Calu3 (cell line): ENCODE results near the gene LHB. TPM values are rescaled to one million over a fixed set of nuclear protein-coding genes. Genes with fewer than 3 reads are reported as not detected.
"Not testable (repeated sequence)": the region's sequence is repeated elsewhere in the genome, so short reads cannot be mapped to it uniquely, and the experiment has no call there.

Source experiments
- BruUV-seq: library from RNA; stranded (reverse); fragments of 400-500 nt; replicated peaks from 2 replicates; lab custom pipeline; 2021; lab: Mats Ljungman, UMichigan
- CTCF ChIA-PET: fragments of 300-600 bp; sonication (Branson Sonifier 250); formaldehyde crosslinking; loops from one replicate; lab custom pipeline; 2022; ENCODE audit warnings: antibody characterized with exemption; lab: Charles Lee
- DNase-seq: peaks from one replicate; pipeline ENCODE4 v3.0.0; 2022
- H3K27ac Mint-ChIP-seq: one replicate; pipeline ENCODE4 v1.8.0; 2022; ENCODE audit warnings: mixed read lengths; ENCODE audit not compliant: unreplicated experiment
- H3K27me3 Mint-ChIP-seq: one replicate; pipeline ENCODE4 v1.8.0; 2022; ENCODE audit warnings: mixed read lengths; ENCODE audit not compliant: unreplicated experiment
- H3K36me3 Mint-ChIP-seq: one replicate; pipeline ENCODE4 v1.8.0; 2022; ENCODE audit warnings: mild to moderate bottlenecking, moderate library complexity, mixed read lengths; ENCODE audit not compliant: insufficient read depth, unreplicated experiment
- H3K4me1 Mint-ChIP-seq: one replicate; pipeline ENCODE4 v1.8.0; 2022; ENCODE audit warnings: mild to moderate bottlenecking, low read depth, mixed read lengths; ENCODE audit not compliant: unreplicated experiment
- H3K4me3 Mint-ChIP-seq: one replicate; pipeline ENCODE4 v1.8.0; 2022; ENCODE audit warnings: mild to moderate bottlenecking, low read depth, moderate library complexity, mixed read lengths; ENCODE audit not compliant: unreplicated experiment
- H3K9me3 Mint-ChIP-seq: one replicate; pipeline ENCODE4 v1.8.0; 2022; ENCODE audit warnings: low read depth, mixed read lengths; ENCODE audit not compliant: unreplicated experiment
- CTCF ChIP-seq: fragments of 200-600 bp; IDR thresholded peaks from one replicate; pipeline ENCODE4 v1.8.0; 2022; ENCODE audit warnings: antibody characterized with exemption; ENCODE audit not compliant: unreplicated experiment
- intact Hi-C: fragments of 100-400 bp; cut with micrococcal nuclease; formaldehyde crosslinking; loops from one replicate; pipeline ENCODE4 v1.10.0; 2022; ENCODE audit not compliant: unreplicated experiment
- total RNA-seq: library from RNA; stranded (reverse); gene quantifications from 2 replicates; pipeline ENCODE4 v1.2.3, GENCODE V29; 2022

LHB gene
- total RNA-seq, 1 experiment from 2014 or later: 1.1 TPM

GRCh38 chr19:49049011-49049410, 32.1 kb upstream of the LHB start, which contains the start of gene CGB8:
Gene CGB8, minus strand, starts transcription at chr19:49049111. Its CDS starts 372 bp downstream, at chr19:49048739.
- H3K4me1 Mint-ChIP-seq: peaks cover 16% of the 10 kb centered on the region
- H3K36me3 Mint-ChIP-seq, H3K27me3 Mint-ChIP-seq, H3K9me3 Mint-ChIP-seq, BruUV-seq, H3K27ac Mint-ChIP-seq, intact Hi-C loops, CTCF ChIA-PET, H3K4me3 Mint-ChIP-seq, DNase-seq: not testable (repeated sequence)

GRCh38 chr19:49043548-49043947, 26.7 kb upstream of the LHB start, which contains the start of gene CGB5:
Gene CGB5, plus strand, starts transcription at chr19:49043848. Its CDS starts 362 bp downstream, at chr19:49044210.
- intact Hi-C loops, BruUV-seq, DNase-seq, H3K27ac Mint-ChIP-seq, H3K27me3 Mint-ChIP-seq, CTCF ChIA-PET, H3K9me3 Mint-ChIP-seq, H3K4me3 Mint-ChIP-seq: not testable (repeated sequence)
- Mint-ChIP-seq H3K36me3 (peaks cover 10% of the 10 kb centered on the region), H3K4me1 (peaks cover 26% of the 10 kb centered on the region)

- TSS peak; percentile 95 for BruUV-seq
- H3K9me3 Mint-ChIP-seq, CTCF ChIA-PET, H3K27ac Mint-ChIP-seq, DNase-seq, H3K27me3 Mint-ChIP-seq, intact Hi-C loops, H3K4me3 Mint-ChIP-seq: not testable (repeated sequence)
- peaks cover 31% of the 10 kb centered on the region for H3K4me1 Mint-ChIP-seq
- H3K36me3 Mint-ChIP-seq: peaks cover 13% of the 10 kb centered on the region
Observed at GRCh38 chr19:49042666-49043065, 25.8 kb upstream of the LHB start.

GRCh38 chr19:49042177-49042576, 25.3 kb upstream of the LHB start:
- BruUV-seq: no TSS peak
- H3K4me1 Mint-ChIP-seq: peaks cover 31% of the 10 kb centered on the region
- no peak for TF ChIP-seq CTCF
- H3K4me3 Mint-ChIP-seq: peak overlapping the region; percentile 3
- H3K27me3 Mint-ChIP-seq: no peaks in the 10 kb centered on the region
- H3K27ac Mint-ChIP-seq: peak overlapping the region; percentile 60
- H3K9me3 Mint-ChIP-seq: no peaks in the 10 kb centered on the region
- CTCF ChIA-PET: no interaction called here
- intact Hi-C loops: no loop called here
- peaks cover 13% of the 10 kb centered on the region for H3K36me3 Mint-ChIP-seq
- DNase-seq: peak; percentile 89

GRCh38 chr19:49039736-49040135, 22.8 kb upstream of the LHB start:
- CTCF ChIA-PET: interaction anchor here (0.6 to 0.9 kb wide), 2 partner anchors 17 to 848 kb away, joined by 3 to 4 read pairs; no protein-coding TSS in a partner anchor
- intact Hi-C loops, H3K4me3 Mint-ChIP-seq, H3K27ac Mint-ChIP-seq, H3K9me3 Mint-ChIP-seq, H3K27me3 Mint-ChIP-seq, BruUV-seq, DNase-seq: not testable (repeated sequence)
- Mint-ChIP-seq H3K4me1 (peaks cover 31% of the 10 kb centered on the region), H3K36me3 (peaks cover 27% of the 10 kb centered on the region)

- DNase-seq: peak; percentile 89
Observed at GRCh38 chr19:49038557-49039276, 21.8 kb upstream of the LHB start.

GRCh38 chr19:49038111-49038510, 21.2 kb upstream of the LHB start:
- Mint-ChIP-seq H3K27ac (peak overlapping the region; percentile 63), H3K4me3 (peak overlapping the region; percentile 18), H3K36me3 (peaks cover 27% of the 10 kb centered on the region), H3K4me1 (peaks cover 28% of the 10 kb centered on the region)
- DNase-seq, H3K9me3 Mint-ChIP-seq, H3K27me3 Mint-ChIP-seq, intact Hi-C loops: not testable (repeated sequence)
- CTCF ChIA-PET: interaction anchor here (0.9 kb wide), 1 partner anchor 18 kb away, joined by 3 read pairs; no protein-coding TSS in a partner anchor
- BruUV-seq: TSS peak; percentile 97

More at GRCh38 chr19:49038557-49039276, 21.8 kb upstream of the LHB start:
- intact Hi-C loops, H3K9me3 Mint-ChIP-seq, H3K27me3 Mint-ChIP-seq, BruUV-seq: not testable (repeated sequence)
- H3K36me3 Mint-ChIP-seq: peaks cover 27% of the 10 kb centered on the region
- CTCF ChIA-PET: interaction anchor here (0.6 to 0.9 kb wide), 2 partner anchors 18 to 847 kb away, joined by 3 read pairs; no protein-coding TSS in a partner anchor
- peaks cover 31% of the 10 kb centered on the region for H3K4me1 Mint-ChIP-seq
- peak overlapping the region; percentile 18 for H3K4me3 Mint-ChIP-seq
- peak overlapping the region; percentile 63 for H3K27ac Mint-ChIP-seq
